Tibial artery (tissue), 4 donors: Measurements from ENCODE around the gene ZNF277.

Experiments used
- DNase-seq, 2 donors: peaks; one replicate each; pipeline ENCODE4 v3.0.0-alpha.2; 2019
- H3K27ac ChIP-seq, 2 donors: fragments of 200-600 bp; sonication (generic) in 1 of 2; 1 replicate in 1 of 2; 2 replicates in 1 of 2; pipeline ENCODE4 v1.5.1; 2018 to 2019; ENCODE audit warnings: mild to moderate bottlenecking in 1 of 2
- H3K27me3 ChIP-seq, 2 donors: fragments of 200-600 bp; sonication (generic) in 1 of 2; one replicate each; pipeline versions ENCODE4 v1.5.1 to v1.6.0; 2016 to 2019
- H3K36me3 ChIP-seq, 3 donors: fragments of 200-600 bp; sonication (generic) in 2 of 3; one replicate each; pipeline ENCODE4 v1.5.1; 2016 to 2019; ENCODE audit warnings: mild to moderate bottlenecking in 2 of 3
- H3K4me1 ChIP-seq, 4 donors: fragments of 200-600 bp; sonication (generic) in 2 of 4; 1 replicate in 3 of 4; 2 replicates in 1 of 4; pipeline ENCODE4 v1.5.1; 2016 to 2019
- H3K4me3 ChIP-seq, 2 donors: fragments of 200-600 bp; sonication (generic) in 1 of 2; 1 replicate in 1 of 2; 2 replicates in 1 of 2; pipeline ENCODE4 v1.5.1; 2018 to 2019; ENCODE audit warnings: mild to moderate bottlenecking in 2 of 2
- H3K9me3 ChIP-seq, 3 donors: fragments of 200-600 bp; sonication (generic) in 1 of 3; one replicate each; pipeline ENCODE4 v1.5.1; 2016 to 2019
- intact Hi-C: fragments of 100-400 bp; cut with DNase I; formaldehyde crosslinking; loops from one replicate; pipeline ENCODE4 v1.15.0; 2023; ENCODE audit warnings: low total_unique reads
- TF ChIP-seq, protein P1 (sequence below), 2 experiments: fragments of 200-600 bp in 1 of 2; fragments of 450-650 bp in 1 of 2; IDR thresholded peaks; one replicate each; pipeline ENCODE4 v1.5.1; 2017 to 2019; ENCODE audit warnings: antibody characterized with exemption in 2 of 2, mild to moderate bottlenecking in 1 of 2, moderate library complexity in 1 of 2

Gene ZNF277

DNA sequence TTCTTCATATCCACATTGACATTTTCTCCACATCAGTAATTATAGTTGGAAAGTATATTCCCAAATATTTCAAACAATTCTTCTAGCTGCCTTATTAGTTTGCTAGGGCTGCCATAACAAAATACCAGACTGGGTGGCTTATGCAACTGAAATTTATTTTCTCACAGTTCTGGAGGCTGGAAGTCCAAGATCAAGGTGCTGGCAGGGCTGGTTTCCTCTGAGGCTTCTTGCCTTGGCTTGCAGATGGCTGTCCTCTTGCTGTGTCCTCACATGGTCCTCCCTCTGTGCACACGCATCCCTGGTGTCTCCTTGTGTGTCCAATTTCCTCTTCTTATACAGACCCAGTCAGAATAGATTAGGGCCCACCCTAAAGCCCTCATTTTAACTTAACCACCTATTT is 34.8 kb upstream of the ZNF277 start:
- no peaks in the 10 kb centered on the region for H3K4me1 ChIP-seq
- TF ChIP-seq, protein P1, sequence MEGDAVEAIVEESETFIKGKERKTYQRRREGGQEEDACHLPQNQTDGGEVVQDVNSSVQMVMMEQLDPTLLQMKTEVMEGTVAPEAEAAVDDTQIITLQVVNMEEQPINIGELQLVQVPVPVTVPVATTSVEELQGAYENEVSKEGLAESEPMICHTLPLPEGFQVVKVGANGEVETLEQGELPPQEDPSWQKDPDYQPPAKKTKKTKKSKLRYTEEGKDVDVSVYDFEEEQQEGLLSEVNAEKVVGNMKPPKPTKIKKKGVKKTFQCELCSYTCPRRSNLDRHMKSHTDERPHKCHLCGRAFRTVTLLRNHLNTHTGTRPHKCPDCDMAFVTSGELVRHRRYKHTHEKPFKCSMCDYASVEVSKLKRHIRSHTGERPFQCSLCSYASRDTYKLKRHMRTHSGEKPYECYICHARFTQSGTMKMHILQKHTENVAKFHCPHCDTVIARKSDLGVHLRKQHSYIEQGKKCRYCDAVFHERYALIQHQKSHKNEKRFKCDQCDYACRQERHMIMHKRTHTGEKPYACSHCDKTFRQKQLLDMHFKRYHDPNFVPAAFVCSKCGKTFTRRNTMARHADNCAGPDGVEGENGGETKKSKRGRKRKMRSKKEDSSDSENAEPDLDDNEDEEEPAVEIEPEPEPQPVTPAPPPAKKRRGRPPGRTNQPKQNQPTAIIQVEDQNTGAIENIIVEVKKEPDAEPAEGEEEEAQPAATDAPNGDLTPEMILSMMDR (IDR thresholded peaks at IDR 0.05) = no peak
- H3K36me3 ChIP-seq = no peaks in the 10 kb centered on the region
- H3K27ac ChIP-seq = no peak overlapping the region
- no peak for DNase-seq
- H3K27me3 ChIP-seq = no peaks in the 10 kb centered on the region
- H3K9me3 ChIP-seq = no peaks in the 10 kb centered on the region
- no peak overlapping the region for H3K4me3 ChIP-seq
- intact Hi-C loops = no loop called here

DNA sequence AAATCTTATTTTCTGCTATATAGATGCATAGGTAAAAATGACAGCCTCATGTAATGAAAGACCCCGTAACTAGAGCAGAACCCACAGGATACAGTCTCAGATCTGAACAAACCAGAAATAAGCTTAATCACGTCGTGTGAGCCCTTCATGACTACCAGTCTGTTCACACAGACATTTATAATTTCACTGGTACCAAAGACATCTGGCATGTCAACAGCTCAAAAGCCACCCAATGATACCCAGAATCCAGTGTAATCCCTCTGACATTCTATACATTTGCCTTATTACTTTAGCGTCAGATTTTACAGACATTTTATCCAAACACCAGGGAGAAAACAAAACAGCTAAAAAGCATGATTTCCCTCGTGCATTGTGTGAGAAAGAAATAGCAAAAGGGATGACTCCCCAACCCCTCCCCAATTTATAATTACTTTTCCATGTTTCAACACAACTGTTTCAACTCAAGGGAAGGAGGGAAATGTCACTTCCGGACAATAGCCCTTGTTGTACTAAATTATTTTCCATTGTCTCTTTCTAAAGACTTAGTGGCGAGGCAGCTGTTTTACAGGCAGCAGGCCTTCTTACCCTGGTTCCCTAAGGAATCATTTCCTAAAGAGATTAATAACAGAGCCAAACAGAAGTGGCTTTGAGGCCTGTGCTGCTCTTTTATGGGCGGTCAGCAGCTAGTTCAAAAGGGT is 33.5 kb upstream of the ZNF277 start:
- DNase-seq = no peak
- no peak overlapping the region for H3K27ac ChIP-seq
- H3K4me3 ChIP-seq = no peak overlapping the region

DNA sequence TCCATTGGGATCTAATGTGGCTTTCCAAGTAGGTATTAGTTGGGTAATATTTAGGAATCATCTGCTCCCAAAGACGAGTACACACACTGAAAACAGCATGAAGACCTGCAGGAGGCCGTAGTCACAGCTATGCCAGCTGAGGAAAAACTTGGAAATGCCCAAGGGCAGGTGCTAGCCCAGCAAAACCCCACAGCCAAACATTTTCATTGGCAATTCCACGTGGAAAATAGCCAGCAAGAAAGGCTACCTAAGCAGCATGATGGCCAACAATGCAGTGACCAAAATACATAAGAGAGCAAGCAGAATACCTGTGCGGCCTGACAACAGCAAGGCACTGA is 33.0 kb upstream of the ZNF277 start:
- H3K27me3 ChIP-seq = no peaks in the 10 kb centered on the region
- H3K9me3 ChIP-seq = no peaks in the 10 kb centered on the region
- H3K4me3 ChIP-seq = no peak overlapping the region
- intact Hi-C loops = no loop called here
- H3K27ac ChIP-seq = no peak overlapping the region
- DNase-seq = no peak
- H3K36me3 ChIP-seq = no peaks in the 10 kb centered on the region
- TF ChIP-seq, protein P1 (IDR thresholded peaks at IDR 0.05) = no peak
- H3K4me1 ChIP-seq = no peaks in the 10 kb centered on the region

More for the DNA sequence above, 33.5 kb upstream of the ZNF277 start:
- Histone ChIP-seq H3K36me3 (no peaks in the 10 kb centered on the region), H3K4me1 (no peaks in the 10 kb centered on the region), H3K27me3 (no peaks in the 10 kb centered on the region), H3K9me3 (no peaks in the 10 kb centered on the region)
- TF ChIP-seq, protein P1 (IDR thresholded peaks at IDR 0.05) = no peak
- intact Hi-C loops = no loop called here

DNA sequence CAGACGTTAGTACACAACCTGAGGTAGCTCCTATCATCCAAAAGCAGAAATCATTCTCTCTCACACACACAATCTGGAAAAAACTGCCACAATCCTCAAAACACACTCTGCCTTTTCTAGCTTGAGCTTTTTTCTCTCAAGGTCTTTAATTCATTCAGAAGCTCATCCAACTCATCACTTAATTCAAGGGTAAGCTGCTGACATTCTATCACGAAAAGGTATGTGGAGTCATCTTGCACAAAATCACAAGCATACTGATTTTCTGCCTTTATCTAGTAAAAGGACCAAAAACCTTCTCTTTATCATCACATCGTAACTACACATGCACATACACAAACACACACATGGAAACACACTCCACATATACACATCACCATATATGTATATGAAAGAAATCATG is 32.3 kb upstream of the ZNF277 start:
- Histone ChIP-seq H3K36me3 (no peaks in the 10 kb centered on the region), H3K4me1 (no peaks in the 10 kb centered on the region), H3K27me3 (no peaks in the 10 kb centered on the region), H3K27ac (no peak overlapping the region), H3K4me3 (no peak overlapping the region), H3K9me3 (no peaks in the 10 kb centered on the region)
- DNase-seq = no peak
- TF ChIP-seq, protein P1 (IDR thresholded peaks at IDR 0.05) = no peak
- intact Hi-C loops = no loop called here

DNA sequence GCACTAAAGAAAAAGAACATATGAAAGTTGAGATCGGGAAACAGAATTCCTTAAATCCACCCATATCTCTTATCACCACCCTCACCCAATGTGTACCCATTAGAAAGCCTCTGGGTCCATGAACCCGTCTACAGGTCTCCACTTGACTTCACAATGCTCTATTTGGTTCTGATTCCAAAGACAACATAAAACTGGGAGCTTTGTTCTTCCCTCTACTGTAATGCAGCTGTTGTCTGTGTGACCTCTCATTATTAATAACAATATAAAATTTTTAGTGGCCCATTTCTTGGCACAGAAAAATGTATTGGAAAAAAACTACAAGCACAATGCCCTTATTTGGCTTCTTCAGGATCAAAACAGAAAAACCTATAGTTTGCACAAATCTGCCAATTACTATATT is 30.3 kb upstream of the ZNF277 start:
- DNase-seq = no peak
- Histone ChIP-seq H3K9me3 (no peaks in the 10 kb centered on the region), H3K4me1 (peaks cover 0 to 13% (median 0%) of the 10 kb centered on the region in 4 donors), H3K36me3 (no peaks in the 10 kb centered on the region), H3K4me3 (no peak overlapping the region), H3K27me3 (no peaks in the 10 kb centered on the region), H3K27ac (no peak overlapping the region)
- intact Hi-C loops = no loop called here
- TF ChIP-seq, protein P1 (IDR thresholded peaks at IDR 0.05) = no peak
